Tibial artery (tissue), 4 donors: ENCODE data around the gene RPH3AL.
A peak's percentile ranks its signal among the peaks of the same experiment; 100 is the strongest.
"Not testable (repeated sequence)": the region's sequence is repeated elsewhere in the genome, so short reads cannot be mapped to it uniquely, and the experiment has no call there.

Source experiments
- DNase-seq, 2 donors: peaks; one replicate each; pipeline ENCODE4 v3.0.0-alpha.2; 2019
- H3K27ac ChIP-seq, 2 donors: fragments of 200-600 bp; sonication (generic) in 1 of 2; 1 replicate in 1 of 2; 2 replicates in 1 of 2; pipeline ENCODE4 v1.5.1; 2018 to 2019; ENCODE audit warnings: mild to moderate bottlenecking in 1 of 2
- H3K27me3 ChIP-seq, 2 donors: fragments of 200-600 bp; sonication (generic) in 1 of 2; one replicate each; pipeline versions ENCODE4 v1.5.1 to v1.6.0; 2016 to 2019
- H3K36me3 ChIP-seq, 3 donors: fragments of 200-600 bp; sonication (generic) in 2 of 3; one replicate each; pipeline ENCODE4 v1.5.1; 2016 to 2019; ENCODE audit warnings: mild to moderate bottlenecking in 2 of 3
- H3K4me1 ChIP-seq, 4 donors: fragments of 200-600 bp; sonication (generic) in 2 of 4; 1 replicate in 3 of 4; 2 replicates in 1 of 4; pipeline ENCODE4 v1.5.1; 2016 to 2019
- H3K4me3 ChIP-seq, 2 donors: fragments of 200-600 bp; sonication (generic) in 1 of 2; 1 replicate in 1 of 2; 2 replicates in 1 of 2; pipeline ENCODE4 v1.5.1; 2018 to 2019; ENCODE audit warnings: mild to moderate bottlenecking in 2 of 2
- H3K9me3 ChIP-seq, 3 donors: fragments of 200-600 bp; sonication (generic) in 1 of 3; one replicate each; pipeline ENCODE4 v1.5.1; 2016 to 2019
- CTCF ChIP-seq, 2 experiments: fragments of 200-600 bp in 1 of 2; fragments of 450-650 bp in 1 of 2; IDR thresholded peaks; one replicate each; pipeline ENCODE4 v1.5.1; 2017 to 2019; ENCODE audit warnings: antibody characterized with exemption in 2 of 2, mild to moderate bottlenecking in 1 of 2, moderate library complexity in 1 of 2
- intact Hi-C: fragments of 100-400 bp; cut with DNase I; formaldehyde crosslinking; loops from one replicate; pipeline ENCODE4 v1.15.0; 2023; ENCODE audit warnings: low total_unique reads

The RPH3AL gene

GRCh38 chr17:279331-279730, 73.3 kb downstream of the RPH3AL start:
- intact Hi-C loops = no loop called here
- DNase-seq = peak in 1 of 2 donors; percentile 21
- H3K27me3 ChIP-seq = peaks cover 0 to 7% of the 10 kb centered on the region in 2 donors
- no peaks in the 10 kb centered on the region for H3K4me1 ChIP-seq
- no peak overlapping the region for H3K4me3 ChIP-seq
- H3K9me3 ChIP-seq = no peaks in the 10 kb centered on the region
- no peak for TF ChIP-seq CTCF (IDR thresholded peaks at IDR 0.05)
- H3K27ac ChIP-seq = no peak overlapping the region
- H3K36me3 ChIP-seq = no peaks in the 10 kb centered on the region

GRCh38 chr17:278676-279059, 73.9 kb downstream of the RPH3AL start:
- H3K4me3 ChIP-seq = no peak overlapping the region
- H3K27me3 ChIP-seq = peaks cover 0 to 7% of the 10 kb centered on the region in 2 donors
- intact Hi-C loops = no loop called here
- DNase-seq = peak in 1 of 2 donors; percentile 21
- H3K9me3 ChIP-seq = no peaks in the 10 kb centered on the region
- no peak overlapping the region for H3K27ac ChIP-seq
- no peaks in the 10 kb centered on the region for H3K4me1 ChIP-seq
- no peak for TF ChIP-seq CTCF (IDR thresholded peaks at IDR 0.05)
- no peaks in the 10 kb centered on the region for H3K36me3 ChIP-seq

- no peaks in the 10 kb centered on the region for H3K9me3 ChIP-seq
- peak in 1 of 2 donors; percentile 25 for DNase-seq
- no peak overlapping the region for H3K27ac ChIP-seq
- no peaks in the 10 kb centered on the region for H3K36me3 ChIP-seq
- H3K4me3 ChIP-seq = no peak overlapping the region
- intact Hi-C loops = no loop called here
- TF ChIP-seq CTCF (IDR thresholded peaks at IDR 0.05) = no peak
- H3K27me3 ChIP-seq = peaks cover 0 to 3% of the 10 kb centered on the region in 2 donors
- H3K4me1 ChIP-seq = no peaks in the 10 kb centered on the region
Measured at GRCh38 chr17:278055-278675, 74.4 kb downstream of the RPH3AL start.

DNA sequence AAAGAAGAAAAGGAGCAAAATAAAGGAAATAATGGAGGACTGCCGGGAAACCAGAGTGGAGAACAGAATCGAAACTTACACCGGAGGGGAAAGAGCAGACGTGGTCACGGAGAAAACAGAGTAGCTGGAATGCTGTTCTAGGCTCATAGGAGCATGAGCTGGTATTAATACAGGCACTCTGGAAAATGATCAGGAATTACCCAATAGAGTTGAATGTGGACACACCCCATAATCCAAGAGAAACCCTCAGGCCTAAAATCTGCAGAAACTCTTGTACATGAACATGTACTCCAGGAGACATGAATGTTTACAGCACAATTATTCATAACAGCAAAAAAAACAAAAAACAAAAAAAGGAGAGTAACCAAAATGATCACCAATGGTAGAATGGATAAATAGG, 77.7 kb downstream of the RPH3AL start:
- intact Hi-C loops = no loop called here
- no peak overlapping the region for H3K4me3 ChIP-seq
- TF ChIP-seq CTCF (IDR thresholded peaks at IDR 0.05) = no peak
- H3K27me3 ChIP-seq = peaks cover 0 to 5% of the 10 kb centered on the region in 2 donors
- no peaks in the 10 kb centered on the region for H3K9me3 ChIP-seq
- H3K4me1 ChIP-seq = no peaks in the 10 kb centered on the region
- H3K36me3 ChIP-seq = no peaks in the 10 kb centered on the region
- no peak overlapping the region for H3K27ac ChIP-seq
- no peak for DNase-seq

DNA sequence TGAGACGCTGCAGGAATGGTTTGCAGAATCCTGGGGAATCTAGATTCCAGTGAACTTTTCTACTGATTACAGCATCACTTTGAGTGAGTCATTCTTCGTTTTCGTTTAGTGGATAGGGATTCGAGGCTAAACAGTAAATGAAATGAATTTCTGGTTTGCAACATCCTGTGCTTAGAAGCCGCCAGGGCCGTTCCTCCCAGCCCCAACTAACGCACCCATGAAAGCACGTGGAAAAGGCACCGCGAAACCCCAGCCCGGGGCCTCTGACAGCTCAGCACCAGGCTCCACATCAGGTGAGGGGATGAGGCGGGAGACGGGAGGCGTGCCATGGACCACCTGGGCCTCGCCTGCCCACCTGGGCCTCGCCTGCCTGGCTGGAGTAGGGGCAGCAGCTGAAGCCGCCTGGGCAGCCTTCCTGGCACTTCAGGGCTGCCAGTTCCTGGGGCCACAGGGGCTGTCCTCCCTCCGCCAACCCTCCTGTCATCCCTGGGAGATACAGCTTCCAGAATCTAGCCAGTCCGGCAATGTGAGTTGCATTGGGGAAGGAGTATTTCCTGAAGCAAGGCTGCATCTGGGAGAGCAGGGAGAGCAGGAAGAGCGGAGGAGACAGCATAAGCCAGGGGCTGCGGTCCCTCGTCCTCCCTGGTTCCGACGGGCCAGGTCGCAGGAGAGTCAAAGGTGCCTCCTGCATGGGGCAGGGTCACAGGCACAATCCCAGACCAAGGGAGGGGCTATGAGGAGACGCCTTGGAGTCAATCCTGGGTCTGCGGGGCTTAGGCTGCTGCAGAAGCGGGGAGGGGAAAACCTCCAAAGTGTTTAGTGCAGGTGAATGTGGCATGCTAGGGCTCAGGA, 78.4 kb downstream of the RPH3AL start:
- Histone ChIP-seq H3K27me3 (peaks cover 0 to 5% of the 10 kb centered on the region in 2 donors), H3K4me3 (no peak overlapping the region), H3K9me3 (no peaks in the 10 kb centered on the region), H3K4me1 (no peaks in the 10 kb centered on the region), H3K27ac (no peak overlapping the region), H3K36me3 (no peaks in the 10 kb centered on the region)
- TF ChIP-seq CTCF (IDR thresholded peaks at IDR 0.05) = no peak
- intact Hi-C loops = no loop called here
- DNase-seq = peak in 1 of 2 donors; percentile 47

DNA sequence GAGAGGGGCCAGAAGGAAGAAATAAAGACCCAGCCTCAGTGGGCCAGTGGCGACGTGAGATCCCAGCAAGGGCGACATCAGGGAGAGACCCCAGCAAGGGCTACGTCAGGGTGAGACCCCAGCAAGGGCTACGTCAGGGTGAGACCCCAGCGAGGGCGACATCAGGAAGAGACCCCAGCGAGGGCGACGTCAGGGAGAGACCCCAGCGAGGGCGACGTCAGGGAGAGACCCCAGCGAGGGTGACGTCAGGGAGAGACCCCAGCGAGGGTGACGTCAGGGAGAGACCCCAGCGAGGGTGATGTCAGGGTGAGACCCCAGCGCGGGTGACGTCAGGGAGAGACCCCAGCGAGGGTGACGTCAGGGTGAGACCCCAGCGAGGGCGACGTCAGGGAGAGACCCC, 79.8 kb downstream of the RPH3AL start:
- H3K9me3 ChIP-seq, H3K4me1 ChIP-seq, intact Hi-C loops, H3K4me3 ChIP-seq, H3K36me3 ChIP-seq, H3K27me3 ChIP-seq, H3K27ac ChIP-seq: not testable (repeated sequence)
- DNase-seq = peak in 1 of 2 donors; percentile 41

- H3K27ac ChIP-seq, DNase-seq, H3K27me3 ChIP-seq, H3K36me3 ChIP-seq, H3K4me1 ChIP-seq, H3K9me3 ChIP-seq, H3K4me3 ChIP-seq, intact Hi-C loops: not testable (repeated sequence)
Measured at GRCh38 chr17:271928-272623, 80.5 kb downstream of the RPH3AL start.
